ENCODE measurements around the gene MDK.

The MDK gene

DNA sequence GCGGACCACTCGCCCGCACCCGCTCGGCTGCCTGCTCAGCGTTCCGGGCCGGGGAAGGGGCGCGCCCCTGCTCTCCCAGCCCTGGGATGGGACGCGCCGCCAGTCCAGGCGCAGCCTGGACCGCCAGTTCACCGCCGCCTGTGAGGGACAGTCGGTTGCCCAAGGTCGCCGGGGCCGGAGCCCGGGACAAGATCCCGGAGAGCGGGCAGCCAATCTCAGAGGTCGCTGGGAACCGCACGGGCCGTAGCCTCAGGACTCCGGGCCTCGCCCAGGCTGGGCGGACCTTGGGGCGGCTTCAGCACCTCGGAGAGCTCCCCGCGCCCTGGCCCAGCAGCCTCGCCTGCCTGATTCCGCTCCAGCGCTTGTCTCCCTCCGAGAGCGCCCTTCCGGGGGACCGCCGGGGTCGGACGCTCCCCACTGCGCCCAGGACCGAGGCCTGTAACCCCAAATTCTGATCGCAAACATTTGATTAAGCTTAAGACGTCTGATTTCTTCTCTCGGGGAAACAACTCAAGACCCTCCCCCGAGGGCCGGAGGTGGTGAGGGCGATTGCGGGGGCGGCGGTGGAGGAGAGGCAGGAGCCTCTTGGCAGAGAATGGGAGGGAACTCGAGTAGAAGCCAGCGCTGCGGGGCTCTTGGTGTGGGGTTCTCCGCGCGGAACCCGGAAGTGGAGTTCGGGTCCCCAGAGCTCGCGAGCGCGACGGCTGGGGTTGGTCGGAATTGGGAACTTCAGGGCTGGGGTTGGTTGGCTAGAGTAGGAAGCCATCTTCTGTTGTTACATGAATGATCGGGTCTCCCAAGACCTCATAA lies 11.2 kb downstream of the MDK start:
- in situ Hi-C loops (cut with HindIII; ENCODE audit: low sequenced_read_pairs) = no loop called here

DNA sequence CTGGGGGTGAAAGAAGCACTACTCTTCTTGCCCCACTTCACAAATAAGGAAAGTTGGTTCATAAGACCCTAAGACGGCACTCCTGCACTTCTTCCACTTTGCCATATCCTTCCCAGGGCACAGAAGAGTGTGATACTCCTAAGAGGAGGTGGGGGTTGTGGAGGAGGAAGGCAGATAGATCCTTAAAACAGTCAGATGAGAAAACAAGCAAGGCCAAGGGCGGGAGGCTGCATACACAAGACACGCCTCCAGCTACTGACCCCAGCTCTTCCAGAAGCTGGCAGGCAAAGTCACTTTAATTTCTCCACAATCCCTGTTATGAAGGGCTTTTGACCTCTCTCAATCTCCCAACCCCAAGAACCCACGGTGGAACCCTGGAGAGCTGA lies 11.8 kb downstream of the MDK start:
- in situ Hi-C loops (cut with HindIII; ENCODE audit: low sequenced_read_pairs) = no loop called here

DNA sequence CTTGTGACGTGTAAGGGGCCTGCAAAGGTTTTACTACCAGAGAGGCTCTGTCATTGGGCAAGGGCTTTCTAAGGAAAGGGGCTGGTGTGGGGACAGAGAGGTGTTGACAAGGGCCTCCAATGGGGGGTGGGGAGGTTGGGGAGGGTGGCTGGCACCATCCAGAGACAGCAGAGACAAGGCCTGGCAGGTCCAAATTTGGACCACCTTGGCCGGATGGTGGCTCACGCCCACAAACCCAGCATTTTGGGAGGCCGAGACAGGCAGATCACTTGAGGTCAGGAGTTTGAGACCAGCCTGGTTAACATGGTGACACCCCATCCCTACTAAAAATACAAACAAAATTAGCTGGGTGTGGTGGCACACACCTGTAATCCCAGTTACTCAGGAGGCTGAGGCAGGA lies 12.3 kb downstream of the MDK start:
- in situ Hi-C loops (cut with HindIII; ENCODE audit: low sequenced_read_pairs) = no loop called here

DNA sequence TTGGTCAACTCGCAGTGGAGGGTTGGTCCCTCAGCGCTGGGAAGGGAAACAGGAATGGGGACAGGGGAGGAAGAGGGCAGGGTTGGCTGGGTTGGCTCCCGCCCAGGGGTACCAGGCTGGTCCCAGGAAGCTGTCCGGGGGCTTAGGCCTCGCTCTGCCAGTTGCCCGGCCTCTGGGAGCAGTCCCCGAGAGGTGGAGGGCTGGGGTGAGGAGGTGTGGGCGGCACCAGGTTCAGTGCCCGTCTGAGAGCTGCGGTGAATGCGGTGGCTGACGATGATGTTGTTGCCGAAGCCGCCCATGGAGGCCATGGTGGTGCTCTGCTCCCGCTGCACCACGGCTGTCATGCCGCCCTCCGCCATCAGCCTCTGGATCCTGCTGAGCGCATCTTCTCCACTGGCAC lies 16.1 kb downstream of the MDK start:
- in situ Hi-C loops (cut with HindIII; ENCODE audit: low sequenced_read_pairs) = no loop called here

DNA sequence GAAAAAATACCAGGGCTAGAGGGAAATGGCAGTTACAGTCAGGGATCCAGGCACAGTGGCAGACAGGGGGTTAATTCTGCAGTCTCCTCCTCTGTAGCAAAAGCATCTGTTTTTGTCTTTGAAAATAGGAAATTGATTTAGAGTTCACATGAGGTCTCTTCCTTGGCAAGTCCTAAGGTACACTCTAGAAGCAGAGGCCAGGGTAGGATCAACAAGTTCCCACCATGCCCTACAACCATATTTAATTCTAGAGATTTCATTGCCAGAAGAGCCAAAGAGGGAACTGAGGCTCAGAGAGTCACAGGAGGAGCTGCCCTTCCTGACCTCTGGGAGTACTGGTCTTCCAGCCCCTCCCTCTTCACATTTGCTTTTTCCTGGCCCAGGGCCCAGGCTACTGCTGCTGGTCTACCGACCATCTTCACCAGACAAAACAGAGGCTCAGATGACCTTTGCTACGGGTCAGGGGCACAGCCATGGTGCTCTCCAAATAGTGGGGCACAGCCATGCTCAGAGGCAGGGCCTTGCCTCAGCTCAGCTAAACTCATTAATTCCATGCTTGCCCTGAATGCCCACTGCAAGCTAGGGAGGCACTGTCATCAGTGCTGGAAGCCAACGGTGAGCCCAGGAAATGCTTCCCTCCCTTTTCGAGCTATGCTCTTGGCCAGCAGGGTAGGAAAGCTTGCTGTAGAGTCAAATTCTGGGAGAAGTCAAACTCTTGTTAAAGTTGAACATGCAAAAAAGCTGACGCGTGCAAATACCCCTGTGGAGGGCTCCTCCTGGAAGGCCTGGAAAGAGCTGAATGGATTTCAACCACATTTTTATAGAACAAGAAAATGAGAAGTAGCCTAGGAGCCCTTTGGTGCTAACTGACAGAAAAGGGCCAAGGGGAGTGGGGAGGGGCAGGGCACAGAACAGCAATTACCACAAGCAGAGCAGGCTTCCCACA lies 21.8 kb downstream of the MDK start:
- in situ Hi-C loops (cut with HindIII; ENCODE audit: low sequenced_read_pairs) = no loop called here

DNA sequence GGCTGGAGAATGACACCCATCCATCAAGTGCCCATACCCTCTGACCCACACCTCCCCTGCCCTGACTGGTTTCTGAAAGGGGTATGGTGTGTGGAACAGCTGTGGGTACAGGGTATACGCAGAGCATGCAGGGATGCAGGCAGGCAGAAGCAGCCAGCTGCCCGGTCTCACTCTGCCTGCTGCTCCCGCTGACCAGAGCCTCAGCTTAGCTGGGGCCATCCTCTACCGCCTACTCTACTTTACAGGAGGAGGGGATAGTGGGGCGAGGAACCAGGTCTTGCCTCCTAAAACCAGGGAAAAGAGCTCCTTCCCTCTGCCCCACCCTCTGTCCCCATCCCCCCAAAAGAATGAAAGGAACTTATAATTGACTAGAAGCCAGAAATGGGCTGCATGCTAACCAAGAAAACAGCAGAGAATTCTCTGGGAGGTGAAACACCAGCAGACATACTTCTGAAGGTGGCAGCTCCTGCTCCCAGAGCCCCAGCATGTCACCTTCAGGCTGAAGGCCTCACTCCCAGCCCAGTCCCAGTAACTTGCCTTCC lies 23.1 kb downstream of the MDK start:
- in situ Hi-C loops (cut with HindIII; ENCODE audit: low sequenced_read_pairs) = no loop called here

DNA sequence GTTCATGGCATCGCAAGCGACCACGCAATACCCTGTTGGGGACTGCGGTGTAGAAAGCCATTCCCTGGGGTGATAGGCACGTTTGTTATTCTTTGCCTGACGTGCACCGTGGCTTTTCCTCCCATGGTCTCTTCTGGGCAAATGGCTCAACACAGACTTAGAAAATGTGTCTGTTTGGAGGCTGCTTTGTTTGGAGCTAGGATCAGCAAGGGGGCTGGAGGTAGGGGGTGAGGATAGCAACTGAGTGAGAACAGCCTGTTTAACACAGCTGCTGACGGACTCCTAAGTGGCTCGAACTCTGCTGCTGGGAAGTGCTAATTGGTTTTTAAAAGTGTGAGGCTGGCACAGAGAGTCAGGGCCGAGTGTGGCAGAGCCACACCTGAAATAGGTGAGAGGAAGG lies 26.2 kb downstream of the MDK start:
- in situ Hi-C loops (cut with HindIII; ENCODE audit: low sequenced_read_pairs) = no loop called here

DNA sequence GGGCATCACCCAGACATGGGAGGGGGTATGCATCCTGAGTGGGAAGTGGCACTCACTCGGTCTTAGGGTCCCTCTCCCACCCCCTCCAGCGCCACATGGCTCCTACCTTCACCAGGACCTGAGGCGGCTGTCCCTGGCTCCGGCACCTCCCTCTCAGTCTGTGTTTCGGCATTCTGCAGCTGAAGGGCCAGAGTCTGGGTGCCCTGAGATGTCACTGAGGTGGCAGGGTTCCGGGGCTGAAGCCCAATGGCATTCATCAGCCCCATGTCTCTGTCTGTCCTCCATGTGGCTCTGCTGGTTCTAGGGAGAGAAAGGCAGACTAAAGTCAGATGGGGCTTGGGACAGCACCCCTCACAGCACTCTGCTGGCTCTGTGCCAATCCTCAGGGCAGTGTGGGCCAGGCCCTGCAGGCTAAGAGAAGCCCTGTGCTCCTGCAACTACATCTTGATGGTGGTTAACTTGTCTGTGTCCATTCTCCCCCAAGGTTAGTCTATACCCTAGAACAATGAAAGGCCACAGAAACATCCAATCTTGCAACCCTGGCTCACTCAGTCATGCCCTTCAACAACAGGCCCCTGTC lies 27.0 kb downstream of the MDK start:
- in situ Hi-C loops (cut with HindIII; ENCODE audit: low sequenced_read_pairs) = no loop called here

DNA sequence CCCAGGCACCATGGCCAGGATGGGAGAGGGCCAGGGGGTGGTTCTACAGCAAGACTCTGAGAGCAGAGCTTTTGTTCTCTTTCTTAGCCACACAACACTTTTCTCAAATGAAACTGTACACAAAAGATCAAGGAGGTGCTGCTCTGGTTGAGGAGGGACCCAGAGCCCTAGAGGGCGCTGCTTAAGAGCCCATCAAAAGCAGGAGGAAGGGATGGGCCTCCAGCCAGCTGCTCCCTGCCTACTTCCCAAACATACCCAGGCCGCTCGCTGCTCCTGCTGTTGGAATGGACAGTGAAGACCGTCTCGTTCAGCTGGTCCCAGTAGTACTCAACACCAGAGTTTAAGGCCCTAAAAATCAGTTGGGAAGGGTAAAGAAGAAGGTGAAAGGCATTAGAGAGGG lies 28.6 kb downstream of the MDK start:
- in situ Hi-C loops (cut with HindIII; ENCODE audit: low sequenced_read_pairs) = no loop called here

DNA sequence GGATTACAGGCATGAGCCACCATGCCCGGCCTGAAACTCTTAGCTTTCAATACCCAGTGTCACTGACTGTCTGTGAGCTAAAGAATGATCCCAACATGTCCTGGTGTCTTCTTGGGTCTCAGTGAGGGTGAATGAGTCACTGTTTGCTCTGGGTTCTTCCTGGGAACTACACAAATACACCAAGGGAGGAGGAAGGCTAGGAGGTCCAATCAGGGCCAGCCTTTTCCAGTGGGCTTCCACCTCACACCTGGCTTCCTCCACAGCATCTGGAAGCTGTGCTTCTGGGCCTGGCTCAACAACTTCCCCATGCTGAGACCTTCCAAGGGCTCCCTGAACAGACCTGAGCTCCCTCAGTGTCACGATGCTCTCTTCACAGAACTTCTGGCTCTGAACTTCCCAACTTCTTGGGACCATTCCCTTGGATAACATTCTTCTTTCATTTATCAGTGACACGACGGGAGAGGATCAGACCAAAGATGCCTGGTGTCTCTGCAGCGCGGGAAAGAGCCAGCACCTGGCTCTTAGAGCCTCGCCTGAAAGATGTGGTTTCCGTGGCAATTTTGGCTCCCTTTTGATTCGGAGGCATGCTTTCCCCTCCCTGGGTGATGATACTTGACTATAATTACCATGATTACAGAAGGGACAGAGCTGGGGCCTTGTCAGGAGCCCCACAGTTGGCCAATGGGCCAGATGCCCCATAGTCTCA lies 32.4 kb downstream of the MDK start:
- in situ Hi-C loops (cut with HindIII; ENCODE audit: low sequenced_read_pairs) = no loop called here

DNA sequence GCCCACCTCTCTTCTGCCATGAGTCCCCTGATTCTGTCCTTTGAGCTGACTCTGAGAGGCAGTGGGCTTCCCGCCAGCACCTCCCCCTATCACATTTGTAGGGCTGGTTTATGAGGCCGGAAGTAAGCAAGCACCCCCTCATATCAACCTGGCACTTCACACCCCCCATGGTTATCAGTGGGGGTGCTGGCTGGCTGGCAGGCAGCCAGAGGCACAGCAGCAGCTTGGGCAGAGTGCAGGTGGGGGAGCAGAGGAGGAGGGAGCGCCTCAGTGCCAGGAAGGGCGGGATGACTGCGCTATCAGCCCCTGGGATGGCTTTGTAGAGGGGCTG lies 33.0 kb downstream of the MDK start:
- in situ Hi-C loops (cut with HindIII; ENCODE audit: low sequenced_read_pairs) = no loop called here

DNA sequence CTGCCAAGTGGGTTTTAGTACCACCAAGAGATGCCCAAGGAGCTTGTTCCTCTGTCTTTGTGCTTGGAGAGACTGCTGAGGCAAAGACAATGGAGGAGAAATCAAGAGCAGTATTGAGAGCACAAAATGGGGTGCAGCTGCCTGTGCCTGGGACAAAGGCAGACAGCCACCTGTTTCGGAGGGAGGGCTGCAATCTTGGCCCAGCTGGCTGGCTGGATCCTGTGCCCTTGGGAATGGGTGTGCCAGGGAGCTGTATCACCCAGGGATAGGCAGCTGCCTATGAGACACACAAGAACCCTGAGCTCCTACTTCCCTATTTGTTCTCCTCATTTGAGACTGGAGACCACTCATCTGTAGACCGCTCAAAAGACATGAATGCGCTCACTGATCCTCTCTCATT lies 33.4 kb downstream of the MDK start:
- in situ Hi-C loops (cut with HindIII; ENCODE audit: low sequenced_read_pairs) = no loop called here

DNA sequence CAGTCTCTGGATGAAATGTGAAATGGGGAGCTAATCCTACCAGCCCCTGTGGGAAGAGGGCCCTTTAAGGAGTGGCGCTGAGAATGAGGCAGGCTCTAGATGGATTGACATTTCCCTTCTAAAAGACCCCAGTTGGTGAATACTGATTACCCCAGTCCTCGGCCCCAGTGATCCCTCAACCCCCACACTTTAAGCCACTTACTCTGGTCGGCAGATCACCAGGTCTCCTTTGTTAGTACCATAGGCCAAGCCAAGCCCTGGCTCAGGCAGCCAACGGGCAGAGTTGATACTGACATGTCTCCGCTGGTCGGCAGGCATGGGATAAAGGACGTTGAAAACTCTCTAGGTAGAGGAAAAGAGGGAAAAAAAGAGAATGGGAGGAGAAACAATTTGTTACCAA lies 36.2 kb downstream of the MDK start:
- in situ Hi-C loops (cut with HindIII; ENCODE audit: low sequenced_read_pairs) = no loop called here

DNA sequence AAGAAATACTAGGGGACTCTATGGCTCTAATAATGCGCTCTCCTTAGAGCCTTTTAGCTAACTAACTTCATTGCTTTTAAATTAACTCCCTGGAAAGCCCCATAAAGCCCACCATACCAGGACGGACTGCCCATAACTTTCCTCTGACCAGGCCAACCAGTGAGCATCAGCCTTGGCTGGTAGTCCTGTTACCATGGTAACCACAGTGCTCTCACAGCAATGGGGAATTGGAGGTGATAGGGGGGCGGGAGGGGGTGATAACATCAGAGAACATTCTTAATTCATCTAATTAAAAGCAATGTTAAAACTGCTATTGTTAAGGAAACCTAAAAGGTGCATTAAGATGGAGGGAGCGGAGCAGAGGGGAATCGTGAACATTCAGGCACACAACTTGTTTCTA lies 37.3 kb downstream of the MDK start:
- in situ Hi-C loops (cut with HindIII; ENCODE audit: low sequenced_read_pairs) = no loop called here

DNA sequence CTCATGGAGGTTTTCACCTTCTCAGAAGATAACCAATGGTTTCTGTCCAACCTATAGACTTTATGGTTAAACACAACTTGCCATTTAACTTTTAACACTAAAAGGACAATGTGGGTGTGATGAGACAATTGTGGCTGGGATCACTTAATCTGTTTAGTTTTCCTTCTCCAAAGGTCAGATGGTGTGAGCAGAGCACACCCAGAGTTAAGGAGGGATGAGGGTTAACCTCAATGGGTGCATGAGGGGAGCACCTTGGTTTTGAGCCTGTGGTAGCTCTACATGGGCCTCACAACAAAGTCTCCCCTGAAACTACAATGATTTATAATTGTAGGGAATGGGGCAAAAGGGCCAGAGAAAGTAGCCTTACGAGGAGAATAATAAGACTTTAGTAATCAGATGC lies 39.0 kb downstream of the MDK start:
- in situ Hi-C loops (cut with HindIII; ENCODE audit: low sequenced_read_pairs) = loop anchor here (5.0 kb wide), 1 partner anchor 202 kb away; no protein-coding TSS in a partner anchor

DNA sequence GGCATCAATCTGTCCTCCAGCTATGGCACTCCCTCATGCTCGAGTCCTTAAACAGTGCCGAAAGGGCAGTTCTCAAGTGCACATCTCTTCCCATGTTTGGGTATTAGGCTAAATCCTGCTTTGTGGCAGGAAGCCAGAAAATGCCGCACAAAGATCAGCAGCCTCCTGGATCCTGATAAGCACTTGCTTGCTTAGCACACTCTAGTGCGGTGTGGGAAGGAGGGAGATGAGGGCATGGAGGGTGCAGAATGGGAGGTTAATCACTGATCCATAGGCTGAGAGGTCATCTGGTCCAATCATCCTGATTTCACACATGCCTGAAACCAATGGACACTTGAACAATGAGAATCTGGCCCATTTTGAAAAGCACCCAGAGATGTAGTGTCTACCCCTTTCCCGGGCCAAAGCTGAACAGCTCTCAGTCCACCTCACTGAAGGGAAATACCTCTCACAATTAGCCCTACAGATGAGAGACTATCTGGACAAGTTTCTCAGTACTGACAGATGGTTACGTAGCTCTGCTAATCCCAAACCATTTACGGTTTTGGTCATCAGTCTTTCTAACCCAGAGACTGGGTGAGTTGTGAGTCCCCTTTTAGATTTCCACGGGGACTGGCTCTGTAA lies 39.9 kb downstream of the MDK start:
- in situ Hi-C loops (cut with HindIII; ENCODE audit: low sequenced_read_pairs) = loop anchor here (5.0 kb wide), 1 partner anchor 201 kb away; no protein-coding TSS in a partner anchor

DNA sequence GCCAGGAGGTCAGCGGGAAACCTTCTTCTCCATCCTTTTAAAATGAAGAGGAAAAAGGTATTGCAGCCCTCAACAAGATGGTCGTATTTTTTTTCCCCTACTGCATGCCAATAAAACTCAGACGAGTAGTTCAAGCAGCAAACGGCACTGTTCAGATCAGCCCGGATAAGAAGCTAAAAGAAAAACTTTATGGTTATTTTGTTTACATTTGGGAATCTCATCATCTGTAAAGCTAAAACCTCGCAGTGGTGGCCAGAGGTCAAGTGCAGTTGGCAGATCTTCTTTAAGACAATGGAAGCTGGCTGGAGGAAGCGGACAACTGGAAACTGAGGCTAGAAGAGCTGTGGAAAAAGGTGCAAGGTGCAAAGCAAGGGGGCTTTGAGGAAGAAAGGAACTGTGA lies 41.1 kb downstream of the MDK start:
- in situ Hi-C loops (cut with HindIII; ENCODE audit: low sequenced_read_pairs) = loop anchor here (5.0 kb wide), 1 partner anchor 200 kb away; no protein-coding TSS in a partner anchor

DNA sequence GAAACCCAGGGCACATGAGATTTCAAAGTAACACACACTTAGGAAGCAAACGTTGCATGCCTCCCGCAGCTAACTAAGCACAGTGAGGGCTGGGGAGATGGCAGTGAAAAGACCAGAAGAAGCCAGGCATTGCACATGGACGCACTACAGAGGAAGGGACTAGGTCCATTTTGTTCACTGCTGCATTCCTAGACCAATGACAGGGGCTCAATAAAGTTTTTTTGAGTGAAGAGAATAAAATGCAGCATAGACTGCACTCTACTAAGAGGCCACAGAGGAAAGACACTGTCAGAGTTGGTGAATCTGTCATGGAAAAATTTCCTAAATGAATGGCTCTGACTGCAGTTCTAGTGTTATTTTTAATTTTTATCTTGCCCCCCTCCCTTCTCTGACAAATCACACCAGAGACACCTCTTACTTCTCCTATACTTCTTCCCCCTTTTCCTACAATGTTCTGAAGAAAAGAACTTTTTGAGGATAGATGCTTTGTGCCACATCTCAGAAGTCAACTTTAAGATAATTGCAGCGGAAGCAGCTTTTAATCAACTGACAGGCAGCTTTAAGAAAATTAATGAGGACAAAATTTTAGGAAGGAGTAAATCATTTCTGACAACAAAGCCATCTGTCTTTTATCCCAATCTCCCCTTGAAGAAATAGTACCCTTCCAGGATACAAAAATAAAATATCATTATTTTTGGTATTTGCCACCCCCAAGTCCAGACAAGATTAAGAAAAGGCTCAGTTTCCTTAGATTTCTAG lies 44.9 kb downstream of the MDK start:
- in situ Hi-C loops (cut with HindIII; ENCODE audit: low sequenced_read_pairs) = loop anchor here (5.0 kb wide), 1 partner anchor 36 kb away; no protein-coding TSS in a partner anchor

DNA sequence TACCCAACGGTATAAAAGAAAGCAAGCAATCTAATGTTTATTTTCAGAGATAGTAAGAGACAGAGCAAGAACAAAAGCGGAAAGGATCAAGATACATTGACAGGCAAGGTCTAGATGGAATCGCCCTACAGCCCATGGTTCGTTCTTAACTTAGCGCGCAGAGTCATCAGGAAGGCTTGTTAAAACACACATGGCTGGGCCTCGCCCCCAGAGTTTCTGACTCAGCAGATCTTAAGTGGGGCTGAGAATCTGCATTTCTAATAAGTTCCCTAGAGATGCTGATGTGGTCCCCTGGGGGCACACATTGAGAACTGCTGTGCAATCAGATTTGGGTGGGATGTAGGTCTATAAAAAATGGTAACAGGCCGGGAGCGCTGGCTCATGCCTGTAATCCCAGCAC lies 45.9 kb downstream of the MDK start:
- in situ Hi-C loops (cut with HindIII; ENCODE audit: low sequenced_read_pairs) = loop anchor here (5.0 kb wide), 1 partner anchor 35 kb away; no protein-coding TSS in a partner anchor

Measured in endothelial cell of hepatic sinusoid (primary cell).